Measurements from ENCODE around the gene SIRT7. TPM values are rescaled to one million over a fixed set of nuclear protein-coding genes. Genes with fewer than 3 reads are reported as not detected.
A peak's percentile ranks its signal among the peaks of the same experiment; 100 is the strongest.

The SIRT7 gene
- total RNA-seq, 1 experiment from 2014 or later: 121 TPM

GRCh38 chr17:81865733-81866439 is 52.1 kb downstream of the SIRT7 start:
- peak; percentile 97 for DNase-seq (ENCODE audit: low spot score)

- no peak for DNase-seq (ENCODE audit: low spot score)
These were observed 52.6 kb downstream of the SIRT7 start for GRCh38 chr17:81865358-81865732.

DNA sequence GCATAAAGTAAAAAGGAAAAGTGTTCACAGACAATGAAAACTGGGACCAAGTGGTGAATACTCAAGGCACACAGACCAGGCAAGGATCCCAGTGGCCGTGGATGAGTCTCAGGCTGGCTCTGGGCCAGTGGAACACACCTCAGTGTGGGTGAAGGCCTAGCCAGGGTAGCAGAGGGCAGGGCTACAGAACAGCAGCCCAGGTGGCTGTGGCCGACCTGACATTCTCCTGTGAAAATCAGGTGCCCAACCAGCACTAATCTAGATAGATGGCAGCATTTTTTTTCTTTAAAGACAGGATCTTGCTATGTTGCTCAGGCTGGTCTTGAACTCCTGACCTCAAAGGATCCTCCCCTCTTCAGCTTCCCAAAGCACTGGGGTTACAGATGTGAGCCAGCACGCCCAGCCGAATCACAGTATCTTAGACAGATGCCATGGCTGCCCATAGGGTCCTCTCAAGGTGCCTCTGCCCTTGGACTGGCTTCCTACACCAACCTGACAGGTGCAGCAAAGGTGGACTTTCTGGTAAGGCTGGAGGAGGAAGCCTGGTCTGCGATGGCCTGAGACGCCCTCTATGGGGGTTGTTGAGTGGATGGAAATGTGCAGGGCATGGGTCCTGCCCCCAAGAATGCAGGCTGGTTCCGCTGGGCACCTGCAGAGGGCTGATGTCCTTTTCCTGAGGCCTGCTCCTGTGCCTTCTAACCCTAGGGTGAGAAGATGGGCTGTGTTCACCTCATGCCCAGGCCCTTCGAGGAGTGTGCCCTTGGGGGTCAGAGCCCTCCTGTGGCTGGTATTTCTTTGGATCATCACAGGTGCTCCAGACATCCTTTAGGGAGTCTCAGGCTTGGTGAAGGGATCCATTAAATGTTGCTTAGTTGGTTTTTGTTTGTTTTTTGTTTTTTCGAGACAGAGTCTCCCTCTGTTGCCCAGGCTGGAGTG is 53.9 kb downstream of the SIRT7 start:
- DNase-seq (ENCODE audit: low spot score): peak; percentile 37

DNA sequence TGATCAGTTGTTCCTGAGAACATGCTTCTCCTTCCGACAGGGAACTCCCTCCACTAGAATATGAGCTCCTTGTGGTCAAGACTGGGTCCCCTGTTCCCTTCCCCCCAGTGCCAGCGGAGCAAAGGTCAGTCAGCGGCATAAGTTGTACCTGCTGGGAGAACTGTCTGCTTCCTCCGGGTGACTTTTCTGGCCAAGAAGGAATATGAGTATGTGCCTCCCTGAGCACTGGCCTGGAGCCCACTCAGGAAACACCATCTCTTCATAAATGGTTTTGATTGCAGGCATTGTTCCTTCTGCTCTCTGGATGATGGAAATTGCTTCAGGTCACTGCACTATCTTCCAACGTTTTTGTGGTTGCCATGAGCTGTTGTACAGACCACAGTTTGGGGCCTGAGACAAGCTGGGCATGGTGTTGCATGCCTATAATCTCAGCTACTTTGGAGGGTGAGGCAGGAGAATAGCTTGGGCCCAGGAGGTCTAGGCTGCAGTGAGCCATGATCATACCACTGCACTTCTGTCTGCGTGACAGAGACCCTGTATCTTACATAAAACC is 54.8 kb downstream of the SIRT7 start:
- no peak for DNase-seq (ENCODE audit: low spot score)

Other genes with a start within 250 kb of the SIRT7 start
- 36.5 and 39.7 TPM in 2 replicates for gene ARL16, start 234.4 kb downstream of the SIRT7 start, total RNA-seq (2014; rRNA removed; shearing (Covaris generic))
- 177 and 183 TPM in 2 replicates for gene HGS, start 234.2 kb downstream of the SIRT7 start, total RNA-seq (2014; rRNA removed; shearing (Covaris generic))
- 72.5 and 88.4 TPM in 2 replicates for gene MRPL12, start 214.8 kb downstream of the SIRT7 start, total RNA-seq (2014; rRNA removed; shearing (Covaris generic))
- 199 and 209 TPM in 2 replicates for gene SLC25A10, start 205.9 kb downstream of the SIRT7 start, total RNA-seq (2014; rRNA removed; shearing (Covaris generic))
- 0.71 and 2.2 TPM in 2 replicates for gene GCGR, start 114.0 kb downstream of the SIRT7 start, total RNA-seq (2014; rRNA removed; shearing (Covaris generic))
- gene MCRIP1, start 84.9 kb downstream of the SIRT7 start, total RNA-seq (2014; rRNA removed; shearing (Covaris generic)): 159 and 160 TPM in 2 replicates
- gene PPP1R27, start 83.1 kb downstream of the SIRT7 start, total RNA-seq (2014; rRNA removed; shearing (Covaris generic)): 2.4 and 3.0 TPM in 2 replicates
- gene P4HB, start 57.6 kb downstream of the SIRT7 start, total RNA-seq (2014; rRNA removed; shearing (Covaris generic)): 1,172 and 1,253 TPM in 2 replicates
- gene ARHGDIA, start 46.8 kb downstream of the SIRT7 start, total RNA-seq (2014; rRNA removed; shearing (Covaris generic)): 312 and 331 TPM in 2 replicates
- gene ALYREF, start 26.6 kb downstream of the SIRT7 start, total RNA-seq (2014; rRNA removed; shearing (Covaris generic)): 482 and 502 TPM in 2 replicates
- gene ANAPC11, start 26.5 kb downstream of the SIRT7 start, total RNA-seq (2014; rRNA removed; shearing (Covaris generic)): 222 and 256 TPM in 2 replicates
- 2.4 and 3.2 TPM in 2 replicates for gene NPB, start 15.9 kb downstream of the SIRT7 start, total RNA-seq (2014; rRNA removed; shearing (Covaris generic))
- 163 and 167 TPM in 2 replicates for gene PCYT2, start 6.8 kb downstream of the SIRT7 start, total RNA-seq (2014; rRNA removed; shearing (Covaris generic))
- 42.8 and 45.5 TPM in 2 replicates for gene MAFG, start 9.6 kb upstream of the SIRT7 start, total RNA-seq (2014; rRNA removed; shearing (Covaris generic))
- gene PYCR1, start 19.1 kb upstream of the SIRT7 start, total RNA-seq (2014; rRNA removed; shearing (Covaris generic)): 255 and 273 TPM in 2 replicates
- not detected in 2 replicates for gene MYADML2, start 29.1 kb upstream of the SIRT7 start, total RNA-seq (2014; rRNA removed; shearing (Covaris generic))
- gene NOTUM, start 43.0 kb upstream of the SIRT7 start, total RNA-seq (2014; rRNA removed; shearing (Covaris generic)): 1.3 and 2.0 TPM in 2 replicates
- gene ASPSCR1, start 59.5 kb upstream of the SIRT7 start, total RNA-seq (2014; rRNA removed; shearing (Covaris generic)): 66.6 and 85.0 TPM in 2 replicates
- gene CENPX, start 104.7 kb upstream of the SIRT7 start, total RNA-seq (2014; rRNA removed; shearing (Covaris generic)): 297 and 339 TPM in 2 replicates
- 83.2 and 88.4 TPM in 2 replicates for gene LRRC45, start 105.1 kb upstream of the SIRT7 start, total RNA-seq (2014; rRNA removed; shearing (Covaris generic))
- gene RAC3, start 113.5 kb upstream of the SIRT7 start, total RNA-seq (2014; rRNA removed; shearing (Covaris generic)): 68.7 and 71.3 TPM in 2 replicates
- gene DCXR, start 119.5 kb upstream of the SIRT7 start, total RNA-seq (2014; rRNA removed; shearing (Covaris generic)): 167 and 221 TPM in 2 replicates
- gene RFNG, start 133.6 kb upstream of the SIRT7 start, total RNA-seq (2014; rRNA removed; shearing (Covaris generic)): 49.5 and 52.6 TPM in 2 replicates
- gene GPS1, start 133.7 kb upstream of the SIRT7 start, total RNA-seq (2014; rRNA removed; shearing (Covaris generic)): 281 and 295 TPM in 2 replicates
- 320 and 339 TPM in 2 replicates for gene DUS1L, start 147.6 kb upstream of the SIRT7 start, total RNA-seq (2014; rRNA removed; shearing (Covaris generic))
- gene FASN, start 180.1 kb upstream of the SIRT7 start, total RNA-seq (2014; rRNA removed; shearing (Covaris generic)): 477 and 592 TPM in 2 replicates